Sigmoid colon (tissue), 7 donors: Measurements from ENCODE around the gene NOD2. TPM values are rescaled to one million over a fixed set of nuclear protein-coding genes. Genes with fewer than 3 reads are reported as not detected.

Experiments
- DNase-seq: peaks from one replicate; pipeline ENCODE4 v3.0.0-alpha.2; 2019
- H3K27ac ChIP-seq, 4 donors: fragments of 200-600 bp; sonication (generic); one replicate each; pipeline ENCODE4 v1.5.1; 2016 to 2019; ENCODE audit warnings: mild to moderate bottlenecking in 1 of 4
- H3K27me3 ChIP-seq, 3 donors: fragments of 200-600 bp; sonication (generic); one replicate each; pipeline ENCODE4 v1.5.1; 2019; ENCODE audit warnings: mild to moderate bottlenecking in 1 of 3
- H3K36me3 ChIP-seq, 4 donors: fragments of 200-600 bp; sonication (generic); one replicate each; pipeline ENCODE4 v1.5.1; 2016 to 2019
- H3K4me1 ChIP-seq, 4 donors: fragments of 200-600 bp; sonication (generic); one replicate each; pipeline ENCODE4 v1.5.1; 2017 to 2019
- H3K4me3 ChIP-seq, 4 donors: fragments of 200-600 bp; sonication (generic); one replicate each; pipeline ENCODE4 v1.5.1; 2017 to 2019; ENCODE audit warnings: mild to moderate bottlenecking in 2 of 4, moderate library complexity in 1 of 4
- H3K9me3 ChIP-seq, 4 donors: fragments of 200-600 bp in 3 of 4; sonication (generic) in 3 of 4; one replicate each; pipeline versions ENCODE4 v1.5.1 to v1.6.1; 2013 to 2019
- CTCF ChIP-seq, 4 experiments: fragments of 450-650 bp in 3 of 4; fragments of 200-600 bp in 1 of 4; IDR thresholded peaks; one replicate each; pipeline ENCODE4 v1.5.1; 2016 to 2019; ENCODE audit warnings: antibody characterized with exemption in 4 of 4, mild to moderate bottlenecking in 3 of 4, moderate library complexity in 2 of 4
- EP300 ChIP-seq, 4 donors: sonication (generic); formaldehyde crosslinking; IDR thresholded peaks; one replicate each; pipeline ENCODE4 v1.6.1; 2017; ENCODE audit warnings: antibody characterized with exemption in 4 of 4
- POLR2A ChIP-seq, 2 donors: fragments of 450-650 bp; IDR thresholded peaks; one replicate each; pipeline ENCODE4 v1.6.1; 2016; ENCODE audit warnings: antibody characterized with exemption in 2 of 2, mild to moderate bottlenecking in 2 of 2, moderate library complexity in 2 of 2
- POLR2AphosphoS5 ChIP-seq, 4 donors: sonication (generic); formaldehyde crosslinking; IDR thresholded peaks; one replicate each; pipeline ENCODE4 v1.6.1; 2017; ENCODE audit warnings: antibody characterized with exemption in 4 of 4
- WGBS, 2 donors: extraction: QIAGEN DNeasy Blood & Tissue Kit; methylation state at CpG; one replicate each; pipeline ENCODE4 v1.1.7; 2013; 5-methylcytosine and 5-hydroxymethylcytosine counted together
- intact Hi-C: fragments of 100-400 bp; cut with DNase I; formaldehyde crosslinking; loops from one replicate; pipeline ENCODE4 v1.15.1; 2023
- polyA plus RNA-seq, 3 donors: library from polyadenylated mRNA; stranded (reverse); fragments of 200-250 nt; gene quantifications; one replicate each; pipeline ENCODE4 v1.2.3, GENCODE V29; 2013
- total RNA-seq, 4 donors: library from RNA; depleted of rRNA; stranded (reverse); fragments of >200 nt; gene quantifications; one replicate each; pipeline ENCODE4 v1.1.0, GENCODE V29; 2016
- donor health status: healthy with polysubstance abuse.
- donor health status: Bipolar disorder and iron deficiency.
- donor health status: healthy.

The NOD2 gene
- total and polyA plus RNA-seq, 7 donors = 0.23 to 3.0 (median 2.5) TPM

- H3K4me1 ChIP-seq = no peaks in the 10 kb centered on the region
- DNase-seq = no peak
- no peaks in the 10 kb centered on the region for H3K27me3 ChIP-seq
- H3K36me3 ChIP-seq = no peaks in the 10 kb centered on the region
- H3K4me3 ChIP-seq = no peak overlapping the region
- TF ChIP-seq CTCF (IDR thresholded peaks at IDR 0.05) (no peak), POLR2AphosphoS5 (IDR thresholded peaks at IDR 0.05) (no peak), EP300 (IDR thresholded peaks at IDR 0.05) (no peak), POLR2A (IDR thresholded peaks at IDR 0.05) (no peak)
- no peak overlapping the region for H3K27ac ChIP-seq
- intact Hi-C loops = no loop called here
- H3K9me3 ChIP-seq = no peaks in the 10 kb centered on the region
- 74 to 75% methylated on average over 5 of the region's 5 CpGs for WGBS, 2 donors
Measured at GRCh38 chr16:50657241-50657640, 36.2 kb upstream of the NOD2 start.

- Histone ChIP-seq H3K4me1 (peaks cover 0 to 4% (median 1%) of the 10 kb centered on the region in 4 donors), H3K4me3 (no peak overlapping the region), H3K27ac (no peak overlapping the region), H3K9me3 (no peaks in the 10 kb centered on the region), H3K36me3 (no peaks in the 10 kb centered on the region), H3K27me3 (no peaks in the 10 kb centered on the region)
- TF ChIP-seq POLR2AphosphoS5 (IDR thresholded peaks at IDR 0.05) = no peak
- no peak for TF ChIP-seq POLR2A (IDR thresholded peaks at IDR 0.05)
- no peak for TF ChIP-seq EP300 (IDR thresholded peaks at IDR 0.05)
- TF ChIP-seq CTCF (IDR thresholded peaks at IDR 0.05) = no peak
- intact Hi-C loops = loop anchor here (10.0 kb wide), 4 partner anchors 115 to 445 kb away; partner anchors contain the start of gene NKD1
- WGBS, 2 donors = 80 to 86% methylated on average over 5 of the region's 5 CpGs
- DNase-seq = no peak
Measured at GRCh38 chr16:50659806-50660205, 33.6 kb upstream of the NOD2 start.

- WGBS, 2 donors = 90 to 95% methylated on average over 10 of the region's 10 CpGs
- intact Hi-C loops = loop anchor here (10.0 kb wide), 4 partner anchors 118 to 448 kb away; partner anchors contain the start of gene NKD1
Measured at GRCh38 chr16:50662306-50662940, 31.0 kb upstream of the NOD2 start.

GRCh38 chr16:50664270-50664669 lies 29.1 kb upstream of the NOD2 start:
- Histone ChIP-seq H3K9me3 (no peaks in the 10 kb centered on the region), H3K27me3 (no peaks in the 10 kb centered on the region), H3K4me1 (peaks cover 0 to 13% (median 7%) of the 10 kb centered on the region in 4 donors), H3K4me3 (no peak overlapping the region), H3K27ac (no peak overlapping the region), H3K36me3 (no peaks in the 10 kb centered on the region)
- TF ChIP-seq EP300 (IDR thresholded peaks at IDR 0.05) (no peak), POLR2A (IDR thresholded peaks at IDR 0.05) (no peak), POLR2AphosphoS5 (IDR thresholded peaks at IDR 0.05) (no peak), CTCF (IDR thresholded peaks at IDR 0.05) (no peak)
- intact Hi-C loops = loop anchor here (2.0 to 10.0 kb wide), 7 partner anchors 71 to 639 kb away; partner anchors contain the start of genes CNEP1R1 and NKD1
- 91 to 93% methylated on average over 5 of the region's 5 CpGs for WGBS, 2 donors
- no peak for DNase-seq

More at GRCh38 chr16:50662306-50662940, 31.0 kb upstream of the NOD2 start:
- H3K27me3 ChIP-seq = no peaks in the 10 kb centered on the region
- no peak overlapping the region for H3K27ac ChIP-seq
- no peaks in the 10 kb centered on the region for H3K36me3 ChIP-seq
- peaks cover 0 to 13% (median 7%) of the 10 kb centered on the region in 4 donors for H3K4me1 ChIP-seq
- no peaks in the 10 kb centered on the region for H3K9me3 ChIP-seq
- TF ChIP-seq CTCF (IDR thresholded peaks at IDR 0.05) (no peak), EP300 (IDR thresholded peaks at IDR 0.05) (no peak), POLR2A (IDR thresholded peaks at IDR 0.05) (no peak), POLR2AphosphoS5 (IDR thresholded peaks at IDR 0.05) (no peak)
- no peak for DNase-seq
- no peak overlapping the region for H3K4me3 ChIP-seq
